Nephron progenitor cell (in vitro differentiated cells): Measurements from ENCODE around the gene ESRP2.

Experiments used
- DNase-seq: peaks from one replicate; pipeline ENCODE4 v3.0.0; 2021
- H3K27ac Mint-ChIP-seq: 2 replicates; pipeline ENCODE4 v1.8.0; 2021; ENCODE audit warnings: mild to moderate bottlenecking, moderate library complexity, mixed read lengths
- H3K27me3 Mint-ChIP-seq: 2 replicates; pipeline ENCODE4 v1.8.0; 2021; ENCODE audit warnings: mild to moderate bottlenecking, low read depth, mixed read lengths; ENCODE audit not compliant: poor library complexity
- H3K36me3 Mint-ChIP-seq: 2 replicates; pipeline ENCODE4 v1.8.0; 2021; ENCODE audit warnings: low read depth, mixed read lengths
- H3K4me1 Mint-ChIP-seq: 2 replicates; pipeline ENCODE4 v1.8.0; 2021; ENCODE audit warnings: mixed read lengths
- H3K4me3 Mint-ChIP-seq: 2 replicates; pipeline ENCODE4 v1.8.0; 2021; ENCODE audit warnings: mild to moderate bottlenecking, moderate library complexity, mixed read lengths
- H3K9me3 Mint-ChIP-seq: 2 replicates; pipeline ENCODE4 v1.8.0; 2021; ENCODE audit warnings: mild to moderate bottlenecking, moderate library complexity, mixed read lengths
- CTCF ChIP-seq: fragments of 200-600 bp; sonication (generic); IDR thresholded peaks from 2 replicates; pipeline ENCODE4 v1.5.0; 2021; ENCODE audit warnings: antibody characterized with exemption

Gene ESRP2

GRCh38 chr16:68188170-68188569, 47.8 kb downstream of the ESRP2 start:
- no peak for TF ChIP-seq CTCF
- peaks cover 8% of the 10 kb centered on the region for H3K9me3 Mint-ChIP-seq
- peaks cover 88% of the 10 kb centered on the region for H3K36me3 Mint-ChIP-seq
- DNase-seq, result no peak
- H3K27ac Mint-ChIP-seq, result no peak overlapping the region
- no peaks in the 10 kb centered on the region for H3K4me1 Mint-ChIP-seq
- no peak overlapping the region for H3K4me3 Mint-ChIP-seq
- H3K27me3 Mint-ChIP-seq, result no peaks in the 10 kb centered on the region

- Mint-ChIP-seq H3K27me3 (no peaks in the 10 kb centered on the region), H3K27ac (no peak overlapping the region), H3K4me3 (no peak overlapping the region), H3K9me3 (peaks cover 8% of the 10 kb centered on the region), H3K4me1 (no peaks in the 10 kb centered on the region), H3K36me3 (peaks cover 85% of the 10 kb centered on the region)
- no peak for TF ChIP-seq CTCF
- no peak for DNase-seq
Observed at GRCh38 chr16:68187505-68187904, 48.4 kb downstream of the ESRP2 start.

GRCh38 chr16:68186877-68187276, 49.0 kb downstream of the ESRP2 start:
- H3K9me3 Mint-ChIP-seq, result peaks cover 8% of the 10 kb centered on the region
- peaks cover 86% of the 10 kb centered on the region for H3K36me3 Mint-ChIP-seq
- no peak for DNase-seq
- H3K4me3 Mint-ChIP-seq, result no peak overlapping the region
- H3K27ac Mint-ChIP-seq, result no peak overlapping the region
- H3K4me1 Mint-ChIP-seq, result no peaks in the 10 kb centered on the region
- TF ChIP-seq CTCF, result no peak
- H3K27me3 Mint-ChIP-seq, result no peaks in the 10 kb centered on the region

- DNase-seq, result no peak
- no peak overlapping the region for H3K27ac Mint-ChIP-seq
- H3K4me3 Mint-ChIP-seq, result no peak overlapping the region
- peaks cover 8% of the 10 kb centered on the region for H3K9me3 Mint-ChIP-seq
- TF ChIP-seq CTCF, result no peak
- H3K4me1 Mint-ChIP-seq, result no peaks in the 10 kb centered on the region
- peaks cover 82% of the 10 kb centered on the region for H3K36me3 Mint-ChIP-seq
- no peaks in the 10 kb centered on the region for H3K27me3 Mint-ChIP-seq
Observed at GRCh38 chr16:68183046-68183445, 52.9 kb downstream of the ESRP2 start.

GRCh38 chr16:68179855-68180254, 56.1 kb downstream of the ESRP2 start:
- Mint-ChIP-seq H3K4me1 (no peaks in the 10 kb centered on the region), H3K4me3 (no peak overlapping the region), H3K36me3 (peaks cover 73% of the 10 kb centered on the region), H3K27me3 (no peaks in the 10 kb centered on the region), H3K27ac (peak overlapping the region; percentile 80), H3K9me3 (peaks cover 5% of the 10 kb centered on the region)
- DNase-seq, result no peak
- no peak for TF ChIP-seq CTCF

GRCh38 chr16:68179196-68179795, 56.6 kb downstream of the ESRP2 start:
- DNase-seq, result no peak
- H3K36me3 Mint-ChIP-seq, result peaks cover 74% of the 10 kb centered on the region
- no peaks in the 10 kb centered on the region for H3K4me1 Mint-ChIP-seq
- no peak overlapping the region for H3K27ac Mint-ChIP-seq
- H3K9me3 Mint-ChIP-seq, result peaks cover 4% of the 10 kb centered on the region
- no peaks in the 10 kb centered on the region for H3K27me3 Mint-ChIP-seq
- no peak for TF ChIP-seq CTCF
- no peak overlapping the region for H3K4me3 Mint-ChIP-seq
